H1 (cell line): Measurements from ENCODE around the gene SLC51B. TPM values are rescaled to one million over a fixed set of nuclear protein-coding genes. Genes with fewer than 3 reads are reported as not detected.
A peak's percentile ranks its signal among the peaks of the same experiment; 100 is the strongest.

Experiments
- CTCF ChIA-PET: fragments of 300-600 bp; sonication (Branson Sonifier 250); formaldehyde crosslinking; loops from one replicate; lab custom pipeline; 2021; ENCODE audit not compliant: partially characterized antibody; lab: Charles Lee
- POLR2A ChIA-PET: fragments of 300-600 bp; sonication (Branson Sonifier 250); formaldehyde crosslinking; loops from one replicate; lab custom pipeline; 2021; ENCODE audit warnings: inconsistent platforms; ENCODE audit not compliant: partially characterized antibody; lab: Charles Lee
- DNase-seq, 2 experiments: peaks; one replicate each; pipeline versions ENCODE4 v3.0.0 to v3.0.0-alpha.2; 2010 to 2022; ENCODE audit warnings: low spot score in 2 of 2, low read depth in 1 of 2, mixed read lengths in 1 of 2
- FAIRE-seq: peaks from 2 replicates; lab custom pipeline; 2011; peaks lifted over from hg19 to GRCh38; lab: Jason Lieb, UNC
- H2AFZ ChIP-seq: 2 replicates; pipeline ENCODE4 v1.8.1; 2012; ENCODE audit warnings: low read length, inconsistent platforms
- H2AK5ac ChIP-seq: 2 replicates; pipeline ENCODE4 v1.6.1; 2013; ENCODE audit warnings: low read depth, low read length
- H2BK120ac ChIP-seq: replicated peaks from 2 replicates; pipeline ENCODE3; 2013; ENCODE audit warnings: low read depth, low read length, inconsistent platforms
- H2BK12ac ChIP-seq: 2 replicates; pipeline ENCODE4 v1.6.1; 2013; ENCODE audit warnings: low read depth, low read length
- H2BK15ac ChIP-seq: 2 replicates; pipeline ENCODE4 v1.6.1; 2013; ENCODE audit warnings: low read length
- H2BK20ac ChIP-seq: 2 replicates; pipeline ENCODE4 v1.6.1; 2013; ENCODE audit warnings: low read length
- H2BK5ac ChIP-seq: 2 replicates; pipeline ENCODE4 v1.6.1; 2013; ENCODE audit warnings: low read depth, low read length
- H3K14ac ChIP-seq: 2 replicates; pipeline ENCODE4 v1.6.1; 2013; ENCODE audit warnings: inconsistent platforms; ENCODE audit not compliant: insufficient read length
- H3K18ac ChIP-seq: 2 replicates; pipeline ENCODE4 v1.6.1; 2013; ENCODE audit warnings: low read length; ENCODE audit errors: extremely low read depth
- H3K23ac ChIP-seq: 2 replicates; pipeline ENCODE4 v1.6.1; 2013; ENCODE audit warnings: inconsistent platforms; ENCODE audit not compliant: insufficient read length
- H3K23me2 ChIP-seq: 2 replicates; pipeline ENCODE4 v1.6.1; 2013; ENCODE audit warnings: low read depth, low read length
- H3K27ac ChIP-seq: 2 replicates; pipeline ENCODE4 v1.6.1; 2011; ENCODE audit warnings: low read depth, low read length, inconsistent platforms
- H3K27me3 ChIP-seq, 4 experiments: replicated peaks in 1 of 4; 1 replicate in 1 of 4; 2 replicates in 3 of 4; pipeline versions ENCODE4 v1.6.1 to v1.8.1; 2011 to 2013; ENCODE audit warnings: low read length in 3 of 4, mild to moderate bottlenecking in 3 of 4, inconsistent platforms in 2 of 4, mixed read lengths in 2 of 4, moderate library complexity in 1 of 4; ENCODE audit not compliant: control insufficient read depth in 3 of 4, insufficient read depth in 3 of 4; ENCODE audit errors: extremely low read depth in 1 of 4
- H3K36me3 ChIP-seq, 4 experiments: 2 replicates each; pipeline versions ENCODE4 v1.6.1 to v1.8.1; 2011 to 2013; ENCODE audit warnings: mild to moderate bottlenecking in 4 of 4, low read length in 3 of 4, moderate library complexity in 2 of 4, control low read depth in 1 of 4, inconsistent platforms in 1 of 4; ENCODE audit not compliant: insufficient read depth in 4 of 4, control insufficient read depth in 2 of 4
- H3K4ac ChIP-seq: replicated peaks from 2 replicates; pipeline ENCODE3; 2013; ENCODE audit warnings: low read length, low read depth, mixed read lengths, inconsistent platforms; ENCODE audit not compliant: insufficient read length
- H3K4me1 ChIP-seq, 4 experiments: replicated peaks in 1 of 4; 1 replicate in 1 of 4; 2 replicates in 3 of 4; pipeline versions ENCODE4 v1.6.1 to v1.8.1; 2011 to 2013; ENCODE audit warnings: low read length in 3 of 4, inconsistent platforms in 2 of 4, mixed read lengths in 1 of 4; ENCODE audit not compliant: insufficient read depth in 4 of 4, control insufficient read depth in 3 of 4
- H3K4me2 ChIP-seq, 2 experiments: 2 replicates each; pipeline versions ENCODE4 v1.6.1 to v1.8.1; 2011 to 2013; ENCODE audit warnings: low read depth in 2 of 2, low read length in 2 of 2, control low read depth in 1 of 2, inconsistent platforms in 1 of 2, mild to moderate bottlenecking in 1 of 2; ENCODE audit not compliant: insufficient read depth in 1 of 2
- H3K4me3 ChIP-seq, 4 experiments: fragments of 200-600, 300-600 bp in 1 of 4; sonication (generic), shearing (Covaris generic), sonication (Bioruptor Twin) in 1 of 4; 2 replicates each; pipeline versions ENCODE4 v1.5.1 to v1.8.1; 2011 to 2016; ENCODE audit warnings: low read length in 4 of 4, low read depth in 3 of 4, control low read depth in 2 of 4, inconsistent platforms in 2 of 4, mild to moderate bottlenecking in 2 of 4, mixed read lengths in 1 of 4, moderate library complexity in 1 of 4; ENCODE audit not compliant: insufficient read depth in 2 of 4; ENCODE audit errors: extremely low read depth in 1 of 4
- H3K56ac ChIP-seq: replicated peaks from 2 replicates; pipeline ENCODE3; 2013; ENCODE audit warnings: low read depth, mild to moderate bottlenecking, mixed read lengths, low read length, inconsistent platforms; ENCODE audit not compliant: insufficient read length
- H3K79me1 ChIP-seq: 2 replicates; pipeline ENCODE4 v1.6.1; 2013; ENCODE audit warnings: low read depth, low read length, control low read depth
- H3K79me2 ChIP-seq, 2 experiments: 2 replicates each; pipeline versions ENCODE4 v1.6.1 to v1.8.1; 2012 to 2013; ENCODE audit warnings: low read length in 2 of 2, mild to moderate bottlenecking in 2 of 2, inconsistent platforms in 1 of 2; ENCODE audit not compliant: insufficient read depth in 2 of 2, control insufficient read depth in 1 of 2
- H3K9ac ChIP-seq, 4 experiments: replicated peaks in 1 of 4; 1 replicate in 1 of 4; 2 replicates in 3 of 4; pipeline versions ENCODE4 v1.6.1 to v1.8.1; 2011 to 2013; ENCODE audit warnings: low read depth in 3 of 4, low read length in 3 of 4, control low read depth in 2 of 4, mild to moderate bottlenecking in 2 of 4, moderate library complexity in 2 of 4, inconsistent platforms in 1 of 4; ENCODE audit errors: extremely low read depth in 1 of 4
- H3K9me3 ChIP-seq, 2 experiments: 2 replicates each; pipeline versions ENCODE4 v1.6.1 to v1.8.1; 2012 to 2013; ENCODE audit warnings: mild to moderate bottlenecking in 2 of 2, moderate library complexity in 2 of 2, control low read depth in 1 of 2, inconsistent platforms in 1 of 2, low read depth in 1 of 2, low read length in 1 of 2, mixed read lengths in 1 of 2; ENCODE audit not compliant: insufficient read depth in 2 of 2
- H4K20me1 ChIP-seq, 2 experiments: replicated peaks in 1 of 2; 2 replicates each; pipeline versions ENCODE3 to v1.8.1; 2011 to 2013; ENCODE audit warnings: inconsistent platforms in 2 of 2, low read length in 2 of 2, mild to moderate bottlenecking in 1 of 2; ENCODE audit not compliant: insufficient read depth in 2 of 2, control insufficient read depth in 1 of 2
- H4K5ac ChIP-seq: 2 replicates; pipeline ENCODE4 v1.6.1; 2013; ENCODE audit warnings: low read length, low read depth, mixed read lengths, inconsistent platforms; ENCODE audit not compliant: insufficient read length
- H4K8ac ChIP-seq: 2 replicates; pipeline ENCODE4 v1.8.0; 2013; ENCODE audit warnings: mild to moderate bottlenecking, moderate library complexity, low read length, inconsistent platforms; ENCODE audit not compliant: insufficient read depth; ENCODE audit errors: extremely low read depth
- H4K91ac ChIP-seq: replicated peaks from 2 replicates; pipeline ENCODE3; 2013; ENCODE audit warnings: low read length, mixed read lengths, inconsistent platforms; ENCODE audit not compliant: insufficient read length
- CBX8 ChIP-seq: fragments of 300-800, 300-1000 bp; sonication (generic); IDR thresholded peaks from 2 replicates; pipeline ENCODE4 v1.7.1; 2016; ENCODE audit warnings: low read depth, low read length, borderline replicate concordance
- CREB1 ChIP-seq: IDR thresholded peaks from 2 replicates; pipeline ENCODE4 v1.6.1; 2012; ENCODE audit warnings: inconsistent platforms
- EP300 ChIP-seq, 2 experiments: IDR thresholded peaks; 1 replicate in 1 of 2; 2 replicates in 1 of 2; pipeline ENCODE4 v1.6.1; 2011 to 2012; ENCODE audit warnings: low read depth in 2 of 2, low read length in 2 of 2, mild to moderate bottlenecking in 2 of 2, borderline replicate concordance in 1 of 2, inconsistent platforms in 1 of 2, moderate library complexity in 1 of 2
- EZH2 ChIP-seq: fragments of 200-600 bp; sonication (generic); IDR thresholded peaks from 2 replicates; pipeline ENCODE4 v1.7.1; 2012; ENCODE audit warnings: low read depth, mild to moderate bottlenecking, moderate library complexity, low read length, inconsistent platforms; ENCODE audit not compliant: severe bottlenecking
- GABPA ChIP-seq: IDR thresholded peaks from 2 replicates; pipeline ENCODE4 v1.6.1; 2011; ENCODE audit warnings: mild to moderate bottlenecking, low read length, moderate library complexity, borderline replicate concordance; ENCODE audit not compliant: insufficient read depth
- RBBP5 ChIP-seq: IDR thresholded peaks from 2 replicates; pipeline ENCODE4 v1.7.1; 2012; ENCODE audit warnings: low read depth, mild to moderate bottlenecking, inconsistent platforms, low read length, moderate library complexity, borderline replicate concordance
- RNF2 ChIP-seq: fragments of 200-900, 300-1000 bp; sonication (generic); IDR thresholded peaks from 2 replicates; pipeline ENCODE4 v1.7.1; 2016; ENCODE audit warnings: borderline replicate concordance, low read depth, mild to moderate bottlenecking, antibody characterized with exemption, low read length; ENCODE audit not compliant: poor library complexity, severe bottlenecking; ENCODE audit errors: missing control alignments
- SAP30 ChIP-seq: fragments of 300-600 bp; sonication (generic); IDR thresholded peaks from 2 replicates; pipeline ENCODE4 v1.7.1; 2012; ENCODE audit warnings: low read length, moderate library complexity, mild to moderate bottlenecking, inconsistent platforms; ENCODE audit not compliant: insufficient read depth, insufficient replicate concordance
- SIN3A ChIP-seq, 2 experiments: IDR thresholded peaks in 1 of 2; conservative IDR thresholded peaks in 1 of 2; 2 replicates each; pipeline ENCODE4 v1.6.1; 2011 to 2012; ENCODE audit warnings: low read length in 2 of 2, improper control_type of control experiment in 1 of 2, low read depth in 1 of 2, mild to moderate bottlenecking in 1 of 2
- SIX5 ChIP-seq: IDR thresholded peaks from 2 replicates; pipeline ENCODE4 v1.6.1; 2011; ENCODE audit warnings: mild to moderate bottlenecking, low read depth, low read length
- SP4 ChIP-seq: IDR thresholded peaks from 2 replicates; pipeline ENCODE4 v1.6.1; 2012; ENCODE audit warnings: low read length, inconsistent platforms
- WGBS, 2 experiments: shearing (Covaris generic) in 1 of 2; methylation state at CpG; one replicate each; pipeline versions ENCODE4 v1.1.6 to v1.1.7; 2013 to 2015; ENCODE audit warnings: low lambda C conversion rate in 2 of 2, mixed read lengths in 2 of 2, inconsistent platforms in 1 of 2, low coverage in 1 of 2, missing lambda C conversion rate in 1 of 2; ENCODE audit not compliant: insufficient replicate concordance in 2 of 2, insufficient coverage in 1 of 2, insufficient read length in 1 of 2; ENCODE audit errors: extremely low coverage in 1 of 2, missing lambda C conversion rate in 1 of 2; 5-methylcytosine and 5-hydroxymethylcytosine counted together
- polyA plus RNA-seq, 7 experiments: library from polyadenylated mRNA; depleted of rRNA in 3 of 7; stranded (reverse) in 5 of 7; unstranded in 2 of 7; fragments of >200 nt in 5 of 7; fragments of 200-250 nt in 2 of 7; gene quantifications; 1 replicate in 5 of 7; 2 replicates in 1 of 7; 4 replicates in 1 of 7; pipeline versions ENCODE4 v1.2.1 to v1.2.3, GENCODE V29; 2011 to 2013; ENCODE audit warnings: missing spikeins in 2 of 7, mixed read lengths in 2 of 7
- total RNA-seq: library from RNA; stranded (reverse); fragmentation: NEBNext Ultra II Directional; extraction: Animal tissue kit (Norgen Biotek cat#: 25700); gene quantifications from 2 replicates; pipeline ENCODE4 v1.2.1, GENCODE V29; 2021

The SLC51B gene
- total and polyA plus RNA-seq, 2 of the 8 experiments (the other 6 are each of a cell fraction or from before 2014, with no cell fraction given), result not detected

GRCh38 chr15:65085207-65085753 lies 40.1 kb downstream of the SLC51B start:
- H2BK5ac ChIP-seq, result no peak overlapping the region
- no peak overlapping the region for H4K8ac ChIP-seq
- H2BK12ac ChIP-seq, result peak overlapping the region; percentile 97; the same call in 1 of the 2 replicates
- no peak overlapping the region for H3K18ac ChIP-seq
- FAIRE-seq (no peak), DNase-seq (no peak)
- no peak overlapping the region for H2BK120ac ChIP-seq
- ChIA-PET POLR2A (interaction anchor here (0.6 to 14.5 kb wide), 7 partner anchors 9 to 186 kb away, joined by 3 to 93 read pairs (median 4); partner anchors contain the start of genes KBTBD13 and RASL12), CTCF (interaction anchor here (0.6 to 32.9 kb wide), 9 partner anchors 10 to 353 kb away, joined by 3 to 1213 read pairs (median 43); partner anchors contain the start of genes KBTBD13, RASL12 and SLC51B)
- no peak overlapping the region for H3K9ac ChIP-seq
- H3K23me2 ChIP-seq, result no peaks in the 10 kb centered on the region; the same call in 1 of the 2 replicates
- no peak overlapping the region for H4K91ac ChIP-seq
- H3K27ac ChIP-seq, result no peak overlapping the region
- H3K36me3 ChIP-seq, result no peaks in the 10 kb centered on the region
- no peak overlapping the region for H3K23ac ChIP-seq
- peak overlapping the region; percentile 20; the same call in 1 of the 2 replicates for H2BK15ac ChIP-seq
- peaks cover 0 to 7% (median 4%) of the 10 kb centered on the region in 4 experiments; a peak in 5 of 7 replicates for H3K27me3 ChIP-seq
- H2AFZ ChIP-seq, result no peak overlapping the region
- no peak overlapping the region for H3K14ac ChIP-seq
- H4K5ac ChIP-seq, result no peak overlapping the region
- peaks cover 15 to 32% (median 23%) of the 10 kb centered on the region in 4 experiments for H3K4me1 ChIP-seq
- no peaks in the 10 kb centered on the region for H3K9me3 ChIP-seq
- peak overlapping the region; percentile 75 for H3K4ac ChIP-seq
- no peak overlapping the region for H3K56ac ChIP-seq
- H3K79me1 ChIP-seq, result no peaks in the 10 kb centered on the region
- 0 out of 2 replicates have a peak overlapping the region, but pooled peaks have one; percentile 24 for H2BK20ac ChIP-seq
- no peak overlapping the region for H3K4me3 ChIP-seq
- no peak overlapping the region; a peak in 1 of 4 replicates for H3K4me2 ChIP-seq
- no peaks in the 10 kb centered on the region for H3K79me2 ChIP-seq
- WGBS, 2 experiments, result 90% methylated on average over 8 of the region's 8 CpGs; no CpG with 5 or more reads in 1 of the 2 experiments
- peak overlapping the region; percentile 54; the same call in 1 of the 2 replicates for H2AK5ac ChIP-seq
- no peaks in the 10 kb centered on the region for H4K20me1 ChIP-seq
- TF ChIP-seq SIX5 (no peak), RBBP5 (no peak), EP300 (IDR thresholded peaks at IDR 0.05; ENCODE audit: borderline replicate concordance in 1 of 2, low read depth in 2 of 2, low read length in 2 of 2) (no peak), GABPA (no peak), SP4 (no peak), RNF2 (no peak), CREB1 (no peak), EZH2 (no peak), CBX8 (no peak), SAP30 (no peak), SIN3A (conservative IDR thresholded peaks at IDR 0.05 in 1 of 2, IDR thresholded peaks at IDR 0.05 in 1 of 2; ENCODE audit: low read depth in 1 of 2, low read length in 2 of 2) (no peak)
